Spleen (tissue), 7 donors: Measurements from ENCODE around the gene YIPF1.

Experiments used
- CTCF ChIP-seq, 11 experiments: fragments of 200-600 bp in 7 of 11; fragments of 450-650 bp in 4 of 11; sonication (generic) in 4 of 11; IDR thresholded peaks in 8 of 11; conservative IDR thresholded peaks in 3 of 11; 1 replicate in 7 of 11; 2 replicates in 4 of 11; pipeline versions ENCODE4 v1.4.0 to v1.8.0; 2016 to 2021; ENCODE audit warnings: antibody characterized with exemption in 11 of 11, inconsistent platforms in 4 of 11, mild to moderate bottlenecking in 1 of 11
- POLR2A ChIP-seq, 3 donors: fragments of 450-650 bp; IDR thresholded peaks; one replicate each; pipeline ENCODE4 v1.5.1; 2017; ENCODE audit warnings: antibody characterized with exemption in 3 of 3, mild to moderate bottlenecking in 1 of 3
- donor health status: DM: no; HTN: no; CAD: no; lungs with moderate emphysema.
- donor health status: DM: no; HTN: no; CAD: no.
- donor health status: DM: no; HTN: no; CAD: no.

- TF ChIP-seq CTCF (IDR thresholded peaks at IDR 0.05 in 8 of 11, conservative IDR thresholded peaks at IDR 0.05 in 3 of 11) (no peak), POLR2A (IDR thresholded peaks at IDR 0.05) (no peak)
Measured at GRCh38 chr1:53850082-53850673, 39.4 kb downstream of the YIPF1 start.
